PC-3 (cell line): ENCODE data around the gene POLD1.

Experiments
- EZH2 ChIP-seq: fragments of 300-600 bp; sonication (generic); IDR thresholded peaks from one replicate; pipeline ENCODE4 v1.6.1; 2017; ENCODE audit warnings: antibody characterized with exemption, mild to moderate bottlenecking, low read length; ENCODE audit not compliant: unreplicated experiment
- EZH2phosphoT487 ChIP-seq: fragments of 300-600 bp; sonication (generic); IDR thresholded peaks from 2 replicates; pipeline ENCODE4 v1.6.1; 2018; ENCODE audit warnings: mild to moderate bottlenecking, antibody characterized with exemption, low read length, borderline replicate concordance
- TF ChIP-seq, protein P1 (sequence below): fragments of 300-600 bp; sonication (generic); conservative IDR thresholded peaks from 2 replicates; pipeline ENCODE4 v1.5.1; 2017; ENCODE audit warnings: antibody characterized with exemption, low read depth, mild to moderate bottlenecking, low read length

DNA sequence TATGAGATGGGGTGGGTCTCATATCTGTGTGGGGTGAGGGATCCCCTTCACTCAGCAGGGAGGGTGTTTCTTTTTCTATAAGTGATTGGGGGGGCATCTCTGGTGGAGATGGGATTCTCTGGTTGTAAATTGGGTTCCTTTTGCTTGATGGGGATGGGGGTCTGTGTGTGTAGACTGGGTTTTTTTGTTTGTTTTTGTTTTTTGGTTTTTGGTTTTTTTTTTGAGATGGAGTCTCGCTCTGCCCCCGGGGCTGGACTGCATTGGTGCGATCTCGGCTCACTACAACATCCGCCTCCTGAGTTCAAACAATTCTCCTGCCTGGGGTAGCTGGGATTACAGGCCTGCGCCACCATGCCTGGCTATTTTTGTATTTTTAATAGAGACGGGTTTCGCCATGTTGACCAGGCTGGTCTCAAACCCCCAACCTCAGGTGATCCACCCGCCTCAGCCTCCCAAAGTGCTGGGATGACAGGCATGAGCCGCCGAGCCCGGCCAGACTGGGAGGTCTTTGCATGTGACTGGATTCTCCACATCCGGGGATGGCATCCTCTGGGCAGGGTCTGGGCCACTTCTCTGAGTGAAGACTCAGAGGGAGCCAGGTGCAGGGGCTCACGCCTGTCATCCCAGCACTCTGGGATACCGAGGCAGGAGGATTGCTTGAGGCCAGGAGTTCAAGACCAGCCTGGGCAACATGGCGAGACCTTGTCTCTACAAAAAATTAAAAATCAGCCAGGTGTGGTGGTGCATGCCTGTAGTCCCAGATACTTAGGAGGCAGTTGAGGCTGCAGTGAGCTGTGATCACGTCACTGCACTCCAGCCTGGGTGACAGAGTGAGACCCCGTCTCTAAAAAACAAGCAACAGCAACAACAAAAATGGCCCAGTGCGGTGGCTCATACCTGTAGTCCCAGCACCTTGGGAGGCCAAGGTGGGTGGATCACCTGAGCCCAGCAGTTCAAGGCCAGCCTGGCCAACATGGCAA is 49.3 kb downstream of the POLD1 start:
- TF ChIP-seq, protein P1, sequence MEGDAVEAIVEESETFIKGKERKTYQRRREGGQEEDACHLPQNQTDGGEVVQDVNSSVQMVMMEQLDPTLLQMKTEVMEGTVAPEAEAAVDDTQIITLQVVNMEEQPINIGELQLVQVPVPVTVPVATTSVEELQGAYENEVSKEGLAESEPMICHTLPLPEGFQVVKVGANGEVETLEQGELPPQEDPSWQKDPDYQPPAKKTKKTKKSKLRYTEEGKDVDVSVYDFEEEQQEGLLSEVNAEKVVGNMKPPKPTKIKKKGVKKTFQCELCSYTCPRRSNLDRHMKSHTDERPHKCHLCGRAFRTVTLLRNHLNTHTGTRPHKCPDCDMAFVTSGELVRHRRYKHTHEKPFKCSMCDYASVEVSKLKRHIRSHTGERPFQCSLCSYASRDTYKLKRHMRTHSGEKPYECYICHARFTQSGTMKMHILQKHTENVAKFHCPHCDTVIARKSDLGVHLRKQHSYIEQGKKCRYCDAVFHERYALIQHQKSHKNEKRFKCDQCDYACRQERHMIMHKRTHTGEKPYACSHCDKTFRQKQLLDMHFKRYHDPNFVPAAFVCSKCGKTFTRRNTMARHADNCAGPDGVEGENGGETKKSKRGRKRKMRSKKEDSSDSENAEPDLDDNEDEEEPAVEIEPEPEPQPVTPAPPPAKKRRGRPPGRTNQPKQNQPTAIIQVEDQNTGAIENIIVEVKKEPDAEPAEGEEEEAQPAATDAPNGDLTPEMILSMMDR = no peak
- no peak for TF ChIP-seq EZH2
- TF ChIP-seq EZH2phosphoT487 = no peak
